ENCODE measurements around the gene PTPRK.

Gene PTPRK

GRCh38 chr6:128364766-128365519 lies 155.5 kb downstream of the PTPRK start:
- Histone ChIP-seq H3K9me3 (ENCODE audit: control insufficient read depth, insufficient read depth, low read length) (no peaks in the 10 kb centered on the region), H3K4me1 (ENCODE audit: insufficient read depth, low read length) (no peaks in the 10 kb centered on the region), H3K9ac (ENCODE audit: low read depth, low read length) (no peak overlapping the region), H3K36me3 (ENCODE audit: insufficient read depth, low read length) (no peaks in the 10 kb centered on the region)

- Histone ChIP-seq H3K36me3 (ENCODE audit: insufficient read depth, low read length) (no peaks in the 10 kb centered on the region), H3K9me3 (ENCODE audit: control insufficient read depth, insufficient read depth, low read length) (no peaks in the 10 kb centered on the region), H3K4me1 (ENCODE audit: insufficient read depth, low read length) (no peaks in the 10 kb centered on the region), H3K9ac (ENCODE audit: low read depth, low read length) (no peak overlapping the region)
Measured at GRCh38 chr6:128363020-128363813, 157.2 kb downstream of the PTPRK start.

- Histone ChIP-seq H3K9ac (ENCODE audit: low read depth, low read length) (no peak overlapping the region), H3K4me1 (ENCODE audit: insufficient read depth, low read length) (no peaks in the 10 kb centered on the region; the same call in 1 of the 2 replicates), H3K9me3 (ENCODE audit: control insufficient read depth, insufficient read depth, low read length) (no peaks in the 10 kb centered on the region), H3K36me3 (ENCODE audit: insufficient read depth, low read length) (no peaks in the 10 kb centered on the region)
Measured at GRCh38 chr6:128361378-128361777, 159.0 kb downstream of the PTPRK start.

DNA sequence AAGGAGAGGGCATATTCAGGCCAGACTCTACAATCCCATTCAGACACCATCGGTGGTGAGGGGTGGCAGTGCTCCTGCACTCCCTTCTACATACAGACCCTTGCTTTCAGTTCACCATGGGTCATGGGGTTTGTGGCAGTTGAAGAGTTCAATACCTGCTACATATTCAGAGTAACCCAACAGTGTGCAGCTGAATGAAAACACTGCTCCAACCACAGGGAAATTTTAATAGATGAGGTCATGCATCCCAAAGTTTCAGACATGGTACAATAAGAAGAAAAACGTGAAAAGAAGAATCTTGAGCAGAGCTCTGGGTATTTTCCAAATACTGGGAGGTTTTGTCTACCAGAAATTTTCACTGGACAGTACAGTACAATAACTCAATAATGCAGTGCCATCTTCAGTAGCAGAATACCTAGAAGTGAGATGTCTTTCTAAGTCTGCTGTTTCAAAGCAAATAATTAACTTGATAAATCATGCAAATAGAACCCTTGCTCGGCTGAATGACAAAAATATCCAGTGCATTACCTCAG lies 162.1 kb downstream of the PTPRK start:
- Histone ChIP-seq H3K4me1 (ENCODE audit: insufficient read depth, low read length) (no peaks in the 10 kb centered on the region; the same call in 1 of the 2 replicates), H3K36me3 (ENCODE audit: insufficient read depth, low read length) (no peaks in the 10 kb centered on the region), H3K9me3 (ENCODE audit: control insufficient read depth, insufficient read depth, low read length) (no peaks in the 10 kb centered on the region), H3K9ac (ENCODE audit: low read depth, low read length) (no peak overlapping the region)

GRCh38 chr6:128357392-128358130 lies 162.8 kb downstream of the PTPRK start:
- H3K36me3 ChIP-seq (ENCODE audit: insufficient read depth, low read length) = no peaks in the 10 kb centered on the region
- no peaks in the 10 kb centered on the region for H3K9me3 ChIP-seq (ENCODE audit: control insufficient read depth, insufficient read depth, low read length)
- no peak overlapping the region for H3K9ac ChIP-seq (ENCODE audit: low read depth, low read length)

GRCh38 chr6:128352366-128352765 lies 168.0 kb downstream of the PTPRK start:
- Histone ChIP-seq H3K9me3 (ENCODE audit: control insufficient read depth, insufficient read depth, low read length) (no peaks in the 10 kb centered on the region), H3K9ac (ENCODE audit: low read depth, low read length) (no peak overlapping the region), H3K36me3 (ENCODE audit: insufficient read depth, low read length) (no peaks in the 10 kb centered on the region), H3K4me1 (ENCODE audit: insufficient read depth, low read length) (no peaks in the 10 kb centered on the region; the same call in 1 of the 2 replicates)

More at GRCh38 chr6:128357392-128358130, 162.8 kb downstream of the PTPRK start:
- no peaks in the 10 kb centered on the region; the same call in 1 of the 2 replicates for H3K4me1 ChIP-seq (ENCODE audit: insufficient read depth, low read length)

DNA sequence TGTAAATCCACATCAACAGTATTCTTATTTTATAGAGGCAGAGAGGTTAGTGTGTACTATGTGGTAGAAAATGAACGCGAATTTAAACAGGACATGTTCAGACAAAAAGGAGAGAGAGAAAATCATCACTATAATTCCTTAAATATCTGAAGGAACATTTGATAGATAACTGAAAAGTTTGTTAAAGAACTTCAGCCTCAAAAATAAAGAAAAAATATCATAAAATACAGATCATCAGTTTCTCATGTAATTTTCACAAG lies 169.2 kb downstream of the PTPRK start:
- H3K4me1 ChIP-seq (ENCODE audit: insufficient read depth, low read length) = no peaks in the 10 kb centered on the region; the same call in 1 of the 2 replicates
- H3K9me3 ChIP-seq (ENCODE audit: control insufficient read depth, insufficient read depth, low read length) = no peaks in the 10 kb centered on the region
- no peak overlapping the region for H3K9ac ChIP-seq (ENCODE audit: low read depth, low read length)
- no peaks in the 10 kb centered on the region for H3K36me3 ChIP-seq (ENCODE audit: insufficient read depth, low read length)

- no peaks in the 10 kb centered on the region for H3K9me3 ChIP-seq (ENCODE audit: control insufficient read depth, insufficient read depth, low read length)
- no peaks in the 10 kb centered on the region; the same call in 1 of the 2 replicates for H3K4me1 ChIP-seq (ENCODE audit: insufficient read depth, low read length)
- H3K9ac ChIP-seq (ENCODE audit: low read depth, low read length) = no peak overlapping the region
- no peaks in the 10 kb centered on the region for H3K36me3 ChIP-seq (ENCODE audit: insufficient read depth, low read length)
Measured at GRCh38 chr6:128350416-128351254, 169.8 kb downstream of the PTPRK start.

DNA sequence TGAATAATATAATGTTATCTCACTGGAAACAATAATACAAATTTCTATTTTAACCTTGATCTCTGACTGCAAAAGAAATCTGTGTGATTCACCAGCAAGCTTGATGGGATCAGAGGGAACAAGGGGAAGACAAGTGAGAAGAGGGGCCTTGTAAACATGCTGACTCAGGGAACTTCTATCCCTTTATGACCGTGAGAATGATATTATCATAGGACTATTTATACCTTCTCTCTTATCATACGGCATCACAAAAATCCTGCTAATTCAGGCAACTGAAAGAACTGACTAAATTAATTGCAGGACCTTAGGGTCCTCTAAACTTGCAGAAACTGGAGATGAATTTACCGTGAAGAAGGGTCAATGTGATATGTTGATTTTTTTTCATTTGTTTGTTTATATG lies 173.3 kb downstream of the PTPRK start:
- Histone ChIP-seq H3K36me3 (ENCODE audit: insufficient read depth, low read length) (no peaks in the 10 kb centered on the region), H3K4me1 (ENCODE audit: insufficient read depth, low read length) (no peaks in the 10 kb centered on the region; the same call in 1 of the 2 replicates), H3K9ac (ENCODE audit: low read depth, low read length) (no peak overlapping the region), H3K9me3 (ENCODE audit: control insufficient read depth, insufficient read depth, low read length) (no peaks in the 10 kb centered on the region)

DNA sequence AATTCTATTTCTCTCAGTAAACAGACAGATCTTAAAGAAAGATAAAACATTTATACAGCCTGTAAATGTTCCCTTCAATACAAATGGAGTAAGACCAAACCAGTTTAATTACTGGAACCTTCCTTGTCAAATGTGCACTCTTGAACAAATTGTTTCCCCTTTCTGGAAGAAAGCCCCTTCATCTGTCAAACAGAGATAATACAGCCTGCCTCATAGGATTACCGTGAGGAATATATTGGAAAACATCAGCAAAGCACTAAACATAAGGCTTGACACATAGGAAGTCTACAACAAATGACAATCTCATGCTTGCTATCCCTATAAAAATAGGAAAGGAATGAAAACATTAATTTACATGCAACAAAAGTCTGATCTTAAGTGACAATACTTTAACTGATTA lies 173.8 kb downstream of the PTPRK start:
- Histone ChIP-seq H3K9ac (ENCODE audit: low read depth, low read length) (no peak overlapping the region), H3K9me3 (ENCODE audit: control insufficient read depth, insufficient read depth, low read length) (no peaks in the 10 kb centered on the region), H3K4me1 (ENCODE audit: insufficient read depth, low read length) (no peaks in the 10 kb centered on the region; the same call in 1 of the 2 replicates), H3K36me3 (ENCODE audit: insufficient read depth, low read length) (no peaks in the 10 kb centered on the region)

DNA sequence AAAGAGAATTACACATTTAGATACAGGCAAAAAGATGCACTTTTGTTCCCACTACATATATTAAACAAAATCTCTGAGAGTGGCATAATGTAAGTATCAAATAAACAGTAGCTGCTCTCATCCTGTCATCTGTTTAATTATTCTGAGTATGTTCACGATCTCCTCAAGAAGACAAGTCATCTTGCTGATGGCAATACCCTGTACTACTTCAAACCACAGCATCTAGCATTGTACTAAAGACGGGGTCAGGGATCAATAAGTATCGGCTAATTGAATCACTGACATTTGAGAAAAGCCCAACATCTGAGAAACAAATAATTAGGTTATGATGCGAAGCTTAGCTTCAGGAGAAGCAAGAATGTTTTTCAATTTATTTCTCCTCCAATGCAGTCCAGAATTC lies 175.1 kb downstream of the PTPRK start:
- H3K4me1 ChIP-seq (ENCODE audit: insufficient read depth, low read length) = no peaks in the 10 kb centered on the region
- no peaks in the 10 kb centered on the region for H3K36me3 ChIP-seq (ENCODE audit: insufficient read depth, low read length)
- no peaks in the 10 kb centered on the region for H3K9me3 ChIP-seq (ENCODE audit: control insufficient read depth, insufficient read depth, low read length)
- H3K9ac ChIP-seq (ENCODE audit: low read depth, low read length) = no peak overlapping the region

DNA sequence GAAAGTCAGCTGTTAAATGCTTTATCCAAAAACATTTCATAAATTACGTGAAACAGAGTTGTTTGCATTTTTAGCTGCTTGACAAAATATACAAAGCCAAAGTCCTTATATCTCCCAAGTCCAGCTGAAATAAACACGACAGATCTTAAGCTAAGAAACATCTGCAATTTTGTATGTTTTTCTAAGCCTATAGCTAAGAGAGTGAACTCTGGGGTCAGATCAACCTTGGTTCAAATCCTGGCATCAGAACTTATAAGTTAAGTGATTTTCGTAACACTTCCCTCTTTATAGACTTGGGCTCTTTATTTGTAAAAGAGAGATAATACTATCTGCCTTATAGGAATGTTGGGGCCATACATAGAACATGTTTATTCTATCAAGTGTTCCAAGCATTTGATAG lies 176.7 kb downstream of the PTPRK start:
- H3K9ac ChIP-seq (ENCODE audit: low read depth, low read length) = no peak overlapping the region
- no peaks in the 10 kb centered on the region for H3K4me1 ChIP-seq (ENCODE audit: insufficient read depth, low read length)
- no peaks in the 10 kb centered on the region for H3K9me3 ChIP-seq (ENCODE audit: control insufficient read depth, insufficient read depth, low read length)
- H3K36me3 ChIP-seq (ENCODE audit: insufficient read depth, low read length) = no peaks in the 10 kb centered on the region

- Histone ChIP-seq H3K9me3 (ENCODE audit: control insufficient read depth, insufficient read depth, low read length) (no peaks in the 10 kb centered on the region), H3K9ac (ENCODE audit: low read depth, low read length) (no peak overlapping the region), H3K4me1 (ENCODE audit: insufficient read depth, low read length) (no peaks in the 10 kb centered on the region), H3K36me3 (ENCODE audit: insufficient read depth, low read length) (no peaks in the 10 kb centered on the region)
Measured at GRCh38 chr6:128339635-128340450, 180.6 kb downstream of the PTPRK start.
